DMS53 (cell line): ENCODE measurements around the gene MCC.
"Not testable (repeated sequence)": the region's sequence is repeated elsewhere in the genome, so short reads cannot be mapped to it uniquely, and the experiment has no call there.

Experiments used
- DNase-seq: peaks from one replicate; lab custom pipeline; 2025; lab: John Stamatoyannopoulos, UW

The MCC gene

GRCh38 chr5:113425909-113426308, 62.3 kb downstream of the MCC start:
- DNase-seq: no peak

GRCh38 chr5:113421693-113422092, 66.6 kb downstream of the MCC start:
- DNase-seq: no peak

- DNase-seq: no peak
These were observed 82.7 kb downstream of the MCC start for GRCh38 chr5:113405530-113405929.

- DNase-seq: no peak
These were observed 84.0 kb downstream of the MCC start for GRCh38 chr5:113404269-113404668.

- DNase-seq: not testable (repeated sequence)
These were observed 90.3 kb downstream of the MCC start for GRCh38 chr5:113397986-113398385.

GRCh38 chr5:113397046-113397445, 91.2 kb downstream of the MCC start:
- DNase-seq: no peak

GRCh38 chr5:113394658-113395057, 93.6 kb downstream of the MCC start:
- DNase-seq: no peak

GRCh38 chr5:113390224-113390623, 98.0 kb downstream of the MCC start:
- DNase-seq: no peak

- DNase-seq: no peak
These were observed 99.1 kb downstream of the MCC start for GRCh38 chr5:113389116-113389515.

GRCh38 chr5:113387844-113388243, 100.4 kb downstream of the MCC start:
- DNase-seq: no peak

GRCh38 chr5:113384782-113385285, 103.4 kb downstream of the MCC start:
- DNase-seq: no peak

- no peak for DNase-seq
These were observed 105.5 kb downstream of the MCC start for GRCh38 chr5:113382731-113383130.

- no peak for DNase-seq
These were observed 106.5 kb downstream of the MCC start for GRCh38 chr5:113381791-113382190.

- DNase-seq: no peak
These were observed 107.4 kb downstream of the MCC start for GRCh38 chr5:113380807-113381326.

GRCh38 chr5:113379936-113380806, 108.1 kb downstream of the MCC start:
- peak; percentile 12 for DNase-seq

- DNase-seq: peak; percentile 73
These were observed 109.2 kb downstream of the MCC start for GRCh38 chr5:113378959-113379541.

- DNase-seq: peak; percentile 3
These were observed 109.7 kb downstream of the MCC start for GRCh38 chr5:113378514-113378913.

- DNase-seq: no peak
These were observed 110.2 kb downstream of the MCC start for GRCh38 chr5:113378081-113378480.

- no peak for DNase-seq
These were observed 111.6 kb downstream of the MCC start for GRCh38 chr5:113376640-113377039.

- DNase-seq: no peak
These were observed 112.7 kb downstream of the MCC start for GRCh38 chr5:113375480-113376060.

GRCh38 chr5:113373426-113373825, 114.8 kb downstream of the MCC start:
- DNase-seq: no peak

GRCh38 chr5:113371721-113372196, 116.5 kb downstream of the MCC start:
- no peak for DNase-seq

GRCh38 chr5:113367586-113367985, 120.7 kb downstream of the MCC start:
- DNase-seq: no peak
